ENCODE results near the gene RTP2. TPM values are rescaled to one million over a fixed set of nuclear protein-coding genes. Genes with fewer than 3 reads are reported as not detected.

The RTP2 gene
- total RNA-seq, 1 donor = not detected

- Histone ChIP-seq H3K9me3 (ENCODE audit: low read depth, low read length) (no peaks in the 10 kb centered on the region), H3K4me3 (ENCODE audit: low read length) (no peak overlapping the region), H3K4me1 (ENCODE audit: insufficient read depth, low read length) (no peaks in the 10 kb centered on the region), H3K27me3 (ENCODE audit: insufficient read depth, low read length) (peaks cover 17% of the 10 kb centered on the region)
These were observed 23.6 kb downstream of the RTP2 start for GRCh38 chr3:187678726-187679268.

GRCh38 chr3:187677604-187678003, 24.8 kb downstream of the RTP2 start:
- Histone ChIP-seq H3K9me3 (ENCODE audit: low read depth, low read length) (no peaks in the 10 kb centered on the region), H3K4me1 (ENCODE audit: insufficient read depth, low read length) (no peaks in the 10 kb centered on the region), H3K27me3 (ENCODE audit: insufficient read depth, low read length) (peaks cover 25% of the 10 kb centered on the region), H3K4me3 (ENCODE audit: low read length) (no peak overlapping the region)

DNA sequence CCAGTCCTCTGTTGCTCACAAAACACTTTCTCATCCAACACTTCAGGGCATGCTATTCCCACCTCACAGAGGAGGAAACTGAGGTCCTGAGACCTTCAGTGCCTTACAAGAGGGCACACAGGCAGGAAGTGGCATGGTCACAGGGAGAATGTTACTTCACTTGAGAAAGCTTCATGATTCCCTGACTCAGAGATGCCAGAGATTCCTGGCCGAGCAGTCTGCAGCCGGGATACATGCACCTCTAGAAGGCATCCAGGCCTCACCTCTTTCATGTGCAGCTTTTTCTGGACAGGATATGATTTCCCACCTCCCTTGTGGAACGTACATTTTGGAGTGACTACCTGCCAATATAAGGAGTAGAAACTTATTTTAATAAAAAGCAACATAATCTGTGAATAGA, 29.3 kb downstream of the RTP2 start:
- H3K9me3 ChIP-seq (ENCODE audit: low read depth, low read length) = no peaks in the 10 kb centered on the region
- H3K4me3 ChIP-seq (ENCODE audit: low read length) = no peak overlapping the region
- H3K4me1 ChIP-seq (ENCODE audit: insufficient read depth, low read length) = no peaks in the 10 kb centered on the region
- H3K27me3 ChIP-seq (ENCODE audit: insufficient read depth, low read length) = peaks cover 57% of the 10 kb centered on the region

- H3K9me3 ChIP-seq (ENCODE audit: low read depth, low read length) = no peaks in the 10 kb centered on the region
- peaks cover 56% of the 10 kb centered on the region for H3K27me3 ChIP-seq (ENCODE audit: insufficient read depth, low read length)
- H3K4me1 ChIP-seq (ENCODE audit: insufficient read depth, low read length) = no peaks in the 10 kb centered on the region
- H3K4me3 ChIP-seq (ENCODE audit: low read length) = no peak within 1 kb of the TSS
These were observed 32.5 kb downstream of the RTP2 start, which contains the start of gene SST for GRCh38 chr3:187669675-187670504. Gene SST (minus strand): TSS chr3:187670394. CDS start chr3:187670291, 103 bp downstream.

GRCh38 chr3:187667526-187667925, 34.8 kb downstream of the RTP2 start:
- H3K27me3 ChIP-seq (ENCODE audit: insufficient read depth, low read length) = peaks cover 40% of the 10 kb centered on the region
- H3K4me1 ChIP-seq (ENCODE audit: insufficient read depth, low read length) = peaks cover 8% of the 10 kb centered on the region
- H3K4me3 ChIP-seq (ENCODE audit: low read length) = no peak overlapping the region
- peaks cover 4% of the 10 kb centered on the region for H3K9me3 ChIP-seq (ENCODE audit: low read depth, low read length)

GRCh38 chr3:187665764-187666402, 36.5 kb downstream of the RTP2 start:
- Histone ChIP-seq H3K9me3 (ENCODE audit: low read depth, low read length) (peaks cover 6% of the 10 kb centered on the region), H3K4me3 (ENCODE audit: low read length) (no peak overlapping the region)

DNA sequence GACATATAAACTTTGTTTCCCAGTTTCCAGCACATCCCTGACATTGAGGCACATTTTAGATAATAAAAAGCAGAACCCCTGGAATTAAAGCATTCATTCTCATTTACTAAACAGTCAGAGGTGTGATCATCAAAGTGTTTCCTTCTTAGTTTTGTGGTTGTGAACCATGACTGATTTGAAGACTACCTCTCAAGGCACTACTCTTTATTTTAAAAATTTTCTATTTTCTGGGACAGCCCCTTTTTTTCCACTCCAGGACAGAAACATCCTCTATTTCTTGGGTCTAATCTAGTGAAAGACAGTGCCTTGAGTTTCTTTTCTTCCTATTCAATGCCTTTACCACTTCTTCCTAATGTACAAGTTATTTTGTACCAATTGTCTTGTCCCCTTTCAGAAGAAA, 37.3 kb downstream of the RTP2 start:
- Histone ChIP-seq H3K4me3 (ENCODE audit: low read length) (no peak overlapping the region), H3K27me3 (ENCODE audit: insufficient read depth, low read length) (peaks cover 20% of the 10 kb centered on the region), H3K9me3 (ENCODE audit: low read depth, low read length) (peaks cover 6% of the 10 kb centered on the region), H3K4me1 (ENCODE audit: insufficient read depth, low read length) (peaks cover 8% of the 10 kb centered on the region)

More at GRCh38 chr3:187665764-187666402, 36.5 kb downstream of the RTP2 start:
- Histone ChIP-seq H3K4me1 (ENCODE audit: insufficient read depth, low read length) (peaks cover 8% of the 10 kb centered on the region), H3K27me3 (ENCODE audit: insufficient read depth, low read length) (peaks cover 29% of the 10 kb centered on the region)

- peaks cover 13% of the 10 kb centered on the region for H3K27me3 ChIP-seq (ENCODE audit: insufficient read depth, low read length)
- peaks cover 8% of the 10 kb centered on the region for H3K4me1 ChIP-seq (ENCODE audit: insufficient read depth, low read length)
- H3K9me3 ChIP-seq (ENCODE audit: low read depth, low read length) = peaks cover 6% of the 10 kb centered on the region
- no peak overlapping the region for H3K4me3 ChIP-seq (ENCODE audit: low read length)
These were observed 39.4 kb downstream of the RTP2 start for GRCh38 chr3:187662848-187663409.

- Histone ChIP-seq H3K9me3 (ENCODE audit: low read depth, low read length) (peaks cover 6% of the 10 kb centered on the region), H3K4me3 (ENCODE audit: low read length) (no peak overlapping the region)
These were observed 41.1 kb downstream of the RTP2 start for GRCh38 chr3:187661267-187661666.

GRCh38 chr3:187651282-187651681, 51.1 kb downstream of the RTP2 start:
- H3K4me3 ChIP-seq (ENCODE audit: low read length) = no peak overlapping the region
- no peaks in the 10 kb centered on the region for H3K4me1 ChIP-seq (ENCODE audit: insufficient read depth, low read length)
- no peaks in the 10 kb centered on the region for H3K9me3 ChIP-seq (ENCODE audit: low read depth, low read length)
- H3K27me3 ChIP-seq (ENCODE audit: insufficient read depth, low read length) = peaks cover 43% of the 10 kb centered on the region

More at GRCh38 chr3:187661267-187661666, 41.1 kb downstream of the RTP2 start:
- Histone ChIP-seq H3K4me1 (ENCODE audit: insufficient read depth, low read length) (peaks cover 8% of the 10 kb centered on the region), H3K27me3 (ENCODE audit: insufficient read depth, low read length) (peaks cover 16% of the 10 kb centered on the region)

Other genes starting within 250 kb of the RTP2 start
- gene SST, start 32.2 kb downstream of the RTP2 start, total RNA-seq = not detected
- 120 TPM for gene BCL6, start 42.9 kb upstream of the RTP2 start, total RNA-seq